ENCODE measurements around the gene ADAMTS17. TPM values are rescaled to one million over a fixed set of nuclear protein-coding genes. Genes with fewer than 3 reads are reported as not detected.

The ADAMTS17 gene
- total RNA-seq, 1 experiment from 2014 or later: 1.5 TPM

DNA sequence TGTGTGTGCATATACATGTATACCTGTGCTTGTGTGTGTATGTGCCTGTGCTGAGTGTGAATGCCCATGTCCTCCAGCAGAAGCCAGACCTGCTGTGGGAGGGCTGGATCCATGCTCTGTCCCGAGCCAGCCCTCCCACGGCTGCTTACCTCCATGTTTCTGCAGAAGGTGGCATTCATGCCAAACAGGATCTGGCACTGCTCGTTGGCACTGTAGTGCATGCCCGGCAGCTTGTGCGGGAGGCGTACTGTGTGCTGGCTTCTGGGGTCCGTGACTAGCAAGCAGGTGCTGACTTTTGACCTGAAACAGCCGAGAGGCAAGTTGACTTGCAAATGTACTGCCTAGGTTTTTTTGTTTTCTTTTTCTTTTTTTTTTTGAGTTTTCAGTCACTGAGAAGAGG lies 189.3 kb downstream of the ADAMTS17 start:
- H3K4me3 Mint-ChIP-seq (ENCODE audit: unreplicated experiment): no peak overlapping the region
- no peak overlapping the region for H3K27ac Mint-ChIP-seq (ENCODE audit: unreplicated experiment)
- H3K27me3 ChIP-seq (replicated peaks; ENCODE audit: control insufficient read depth, insufficient read depth, low read length): no peaks in the 10 kb centered on the region
- ChIA-PET CTCF (no interaction called here), POLR2A (no interaction called here)
- H3K4me1 ChIP-seq: no peaks in the 10 kb centered on the region
- no peak for DNase-seq
- intact Hi-C loops (cut with micrococcal nuclease; ENCODE audit: unreplicated experiment): no loop called here
- peaks cover 9% of the 10 kb centered on the region for H3K9me3 ChIP-seq
- H3K9me3 Mint-ChIP-seq (ENCODE audit: unreplicated experiment): peaks cover 23% of the 10 kb centered on the region
- no peaks in the 10 kb centered on the region for H3K4me1 Mint-ChIP-seq (ENCODE audit: low read depth, unreplicated experiment)
- H3K4me3 ChIP-seq (ENCODE audit: low read depth, low read length): no peak overlapping the region
- no peaks in the 10 kb centered on the region for H3K36me3 Mint-ChIP-seq (ENCODE audit: insufficient read depth, unreplicated experiment)
- TF ChIP-seq, protein P1, sequence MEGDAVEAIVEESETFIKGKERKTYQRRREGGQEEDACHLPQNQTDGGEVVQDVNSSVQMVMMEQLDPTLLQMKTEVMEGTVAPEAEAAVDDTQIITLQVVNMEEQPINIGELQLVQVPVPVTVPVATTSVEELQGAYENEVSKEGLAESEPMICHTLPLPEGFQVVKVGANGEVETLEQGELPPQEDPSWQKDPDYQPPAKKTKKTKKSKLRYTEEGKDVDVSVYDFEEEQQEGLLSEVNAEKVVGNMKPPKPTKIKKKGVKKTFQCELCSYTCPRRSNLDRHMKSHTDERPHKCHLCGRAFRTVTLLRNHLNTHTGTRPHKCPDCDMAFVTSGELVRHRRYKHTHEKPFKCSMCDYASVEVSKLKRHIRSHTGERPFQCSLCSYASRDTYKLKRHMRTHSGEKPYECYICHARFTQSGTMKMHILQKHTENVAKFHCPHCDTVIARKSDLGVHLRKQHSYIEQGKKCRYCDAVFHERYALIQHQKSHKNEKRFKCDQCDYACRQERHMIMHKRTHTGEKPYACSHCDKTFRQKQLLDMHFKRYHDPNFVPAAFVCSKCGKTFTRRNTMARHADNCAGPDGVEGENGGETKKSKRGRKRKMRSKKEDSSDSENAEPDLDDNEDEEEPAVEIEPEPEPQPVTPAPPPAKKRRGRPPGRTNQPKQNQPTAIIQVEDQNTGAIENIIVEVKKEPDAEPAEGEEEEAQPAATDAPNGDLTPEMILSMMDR (IDR thresholded peaks at IDR 0.05; ENCODE audit: insufficient read depth in 1 of 2, low read depth in 1 of 2, low read length in 1 of 2, severe bottlenecking in 1 of 2, unreplicated experiment in 1 of 2): no peak
- no peaks in the 10 kb centered on the region for H3K36me3 ChIP-seq (ENCODE audit: control insufficient read depth, insufficient read depth, low read length)
- no peaks in the 10 kb centered on the region for H3K27me3 Mint-ChIP-seq (ENCODE audit: insufficient read depth, unreplicated experiment)
- BruUV-seq (replicated peaks): no TSS peak

DNA sequence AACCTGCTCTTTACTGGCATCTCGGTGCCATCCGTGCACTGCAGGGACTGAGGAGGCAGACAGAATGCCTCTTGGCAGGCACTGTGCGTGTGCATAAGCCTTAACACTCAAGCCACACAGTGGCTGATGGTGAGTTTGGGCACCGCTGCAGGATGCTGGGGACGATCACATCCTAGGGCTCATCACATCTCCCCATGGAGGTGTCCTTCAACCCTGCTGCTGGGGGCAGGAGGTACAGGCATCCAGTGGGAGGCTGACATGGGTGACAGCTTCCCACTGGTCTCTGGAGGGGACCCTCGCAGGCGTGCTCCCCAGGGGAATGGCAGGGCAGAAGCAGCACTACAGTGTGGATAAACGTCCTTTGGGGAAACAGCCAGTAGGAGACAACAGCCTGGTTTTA lies 190.9 kb downstream of the ADAMTS17 start:
- Mint-ChIP-seq H3K4me3 (ENCODE audit: unreplicated experiment) (no peak overlapping the region), H3K4me1 (ENCODE audit: low read depth, unreplicated experiment) (no peaks in the 10 kb centered on the region), H3K36me3 (ENCODE audit: insufficient read depth, unreplicated experiment) (no peaks in the 10 kb centered on the region), H3K27me3 (ENCODE audit: insufficient read depth, unreplicated experiment) (no peaks in the 10 kb centered on the region), H3K9me3 (ENCODE audit: unreplicated experiment) (peaks cover 32% of the 10 kb centered on the region), H3K27ac (ENCODE audit: unreplicated experiment) (no peak overlapping the region)
- Histone ChIP-seq H3K9me3 (peaks cover 9% of the 10 kb centered on the region), H3K27me3 (replicated peaks; ENCODE audit: control insufficient read depth, insufficient read depth, low read length) (no peaks in the 10 kb centered on the region), H3K4me3 (ENCODE audit: low read depth, low read length) (no peak overlapping the region), H3K4me1 (no peaks in the 10 kb centered on the region), H3K36me3 (ENCODE audit: control insufficient read depth, insufficient read depth, low read length) (no peaks in the 10 kb centered on the region)
- BruUV-seq (replicated peaks): no TSS peak
- intact Hi-C loops (cut with micrococcal nuclease; ENCODE audit: unreplicated experiment): no loop called here
- CTCF ChIA-PET: no interaction called here
- DNase-seq: no peak
- POLR2A ChIA-PET: no interaction called here
- TF ChIP-seq, protein P1 (IDR thresholded peaks at IDR 0.05; ENCODE audit: insufficient read depth in 1 of 2, low read depth in 1 of 2, low read length in 1 of 2, severe bottlenecking in 1 of 2, unreplicated experiment in 1 of 2): no peak

- no peaks in the 10 kb centered on the region for H3K36me3 Mint-ChIP-seq (ENCODE audit: insufficient read depth, unreplicated experiment)
- H3K4me1 ChIP-seq: no peaks in the 10 kb centered on the region
- no peaks in the 10 kb centered on the region for H3K27me3 ChIP-seq (replicated peaks; ENCODE audit: control insufficient read depth, insufficient read depth, low read length)
- no peak overlapping the region for H3K27ac Mint-ChIP-seq (ENCODE audit: unreplicated experiment)
- POLR2A ChIA-PET: no interaction called here
- CTCF ChIA-PET: no interaction called here
- peaks cover 32% of the 10 kb centered on the region for H3K9me3 Mint-ChIP-seq (ENCODE audit: unreplicated experiment)
- no peak overlapping the region for H3K4me3 Mint-ChIP-seq (ENCODE audit: unreplicated experiment)
- TF ChIP-seq, protein P1 (IDR thresholded peaks at IDR 0.05; ENCODE audit: insufficient read depth in 1 of 2, low read depth in 1 of 2, low read length in 1 of 2, severe bottlenecking in 1 of 2, unreplicated experiment in 1 of 2): no peak
- H3K4me1 Mint-ChIP-seq (ENCODE audit: low read depth, unreplicated experiment): no peaks in the 10 kb centered on the region
- no peaks in the 10 kb centered on the region for H3K27me3 Mint-ChIP-seq (ENCODE audit: insufficient read depth, unreplicated experiment)
- no peak for DNase-seq
- intact Hi-C loops (cut with micrococcal nuclease; ENCODE audit: unreplicated experiment): loop anchor here (2.0 kb wide), 1 partner anchor 39 kb away; no protein-coding TSS in a partner anchor
- H3K9me3 ChIP-seq: peaks cover 9% of the 10 kb centered on the region
- no peaks in the 10 kb centered on the region for H3K36me3 ChIP-seq (ENCODE audit: control insufficient read depth, insufficient read depth, low read length)
- H3K4me3 ChIP-seq (ENCODE audit: low read depth, low read length): no peak overlapping the region
- no TSS peak for BruUV-seq (replicated peaks)
These were observed 193.9 kb downstream of the ADAMTS17 start for GRCh38 chr15:100147828-100148227.
